GM12872 (cell line): ENCODE results near the gene EFCAB12.

Experiments
- CTCF ChIP-seq: IDR thresholded peaks from 3 replicates; pipeline ENCODE4 v1.5.1; 2011; ENCODE audit warnings: low read depth, mild to moderate bottlenecking, low read length, moderate library complexity; ENCODE audit not compliant: insufficient read depth

Gene EFCAB12

GRCh38 chr3:129358772-129359371 is 69.6 kb downstream of the EFCAB12 start:
- TF ChIP-seq CTCF: no peak

GRCh38 chr3:129358177-129358771 is 70.2 kb downstream of the EFCAB12 start:
- TF ChIP-seq CTCF: no peak

- no peak for TF ChIP-seq CTCF
Observed at GRCh38 chr3:129357616-129358015, 70.8 kb downstream of the EFCAB12 start.

GRCh38 chr3:129356756-129357425 is 71.5 kb downstream of the EFCAB12 start:
- TF ChIP-seq CTCF: no peak

- TF ChIP-seq CTCF: no peak
Observed at GRCh38 chr3:129353589-129353941, 74.9 kb downstream of the EFCAB12 start.

- no peak for TF ChIP-seq CTCF
Observed at GRCh38 chr3:129352650-129353588, 75.5 kb downstream of the EFCAB12 start.

GRCh38 chr3:129352045-129352444 is 76.4 kb downstream of the EFCAB12 start:
- peak; percentile 63; the same call in 2 of the 3 replicates for TF ChIP-seq CTCF
